Esophagus squamous epithelium (tissue), 5 donors: ENCODE results near the gene EDN2. TPM values are rescaled to one million over a fixed set of nuclear protein-coding genes. Genes with fewer than 3 reads are reported as not detected.

Experiments used
- DNase-seq: peaks from one replicate; lab custom pipeline; 2025; lab: John Stamatoyannopoulos, UW
- H3K27ac ChIP-seq, 4 donors: fragments of 200-600 bp; sonication (generic); one replicate each; pipeline ENCODE4 v1.5.1; 2016 to 2019; ENCODE audit warnings: mild to moderate bottlenecking in 1 of 4
- H3K27me3 ChIP-seq, 4 donors: fragments of 200-600 bp; sonication (generic); 1 replicate in 3 of 4; 2 replicates in 1 of 4; pipeline versions ENCODE4 v1.5.1 to v1.6.0; 2017 to 2021; ENCODE audit warnings: antibody characterized with exemption in 1 of 4
- H3K36me3 ChIP-seq, 3 donors: fragments of 200-600 bp; sonication (generic); one replicate each; pipeline ENCODE4 v1.5.1; 2016 to 2019
- H3K4me1 ChIP-seq, 3 donors: fragments of 200-600 bp; sonication (generic); one replicate each; pipeline ENCODE4 v1.5.1; 2017 to 2019
- H3K4me3 ChIP-seq, 4 donors: fragments of 200-600 bp; sonication (generic); 1 replicate in 3 of 4; 2 replicates in 1 of 4; pipeline ENCODE4 v1.5.1; 2016 to 2019; ENCODE audit warnings: mild to moderate bottlenecking in 2 of 4, moderate library complexity in 1 of 4
- H3K9me3 ChIP-seq, 3 donors: fragments of 200-600 bp; sonication (generic); one replicate each; pipeline ENCODE4 v1.5.1; 2016 to 2019
- CTCF ChIP-seq, 6 experiments: fragments of 450-650 bp in 4 of 6; fragments of 200-600 bp in 2 of 6; sonication (generic) in 2 of 6; IDR thresholded peaks; one replicate each; pipeline ENCODE4 v1.5.1; 2016 to 2019; ENCODE audit warnings: antibody characterized with exemption in 6 of 6, mild to moderate bottlenecking in 4 of 6, moderate library complexity in 4 of 6
- POLR2A ChIP-seq, 4 donors: fragments of 450-650 bp; IDR thresholded peaks; one replicate each; pipeline ENCODE4 v1.6.1; 2017; ENCODE audit warnings: antibody characterized with exemption in 4 of 4, mild to moderate bottlenecking in 4 of 4, moderate library complexity in 3 of 4
- WGBS, 2 donors: methylation state at CpG; one replicate each; pipeline ENCODE4 v1.1.5; 2018; 5-methylcytosine and 5-hydroxymethylcytosine counted together
- intact Hi-C: fragments of 100-400 bp; cut with DNase I; formaldehyde crosslinking; loops from one replicate; pipeline ENCODE4 v1.15.0; 2022
- total RNA-seq, 4 donors: library from RNA; depleted of rRNA; stranded (reverse); fragments of >200 nt; gene quantifications; one replicate each; pipeline ENCODE4 v1.1.0, GENCODE V29; 2016
- donor health status: DM: yes; HTN: yes; CAD: no.

Gene EDN2
- total RNA-seq, 4 donors from 2014 or later: 0.35 to 18.3 (median 1.4) TPM

- no CpG with 5 or more reads among the region's 5 CpGs for WGBS, 2 donors
- Histone ChIP-seq H3K27me3 (peaks cover 0 to 26% (median 0%) of the 10 kb centered on the region in 4 donors), H3K9me3 (no peaks in the 10 kb centered on the region), H3K27ac (no peak overlapping the region), H3K4me3 (no peak overlapping the region), H3K36me3 (no peaks in the 10 kb centered on the region), H3K4me1 (peaks cover 7 to 32% (median 19%) of the 10 kb centered on the region in 3 donors)
- DNase-seq: no peak
- intact Hi-C loops: no loop called here
- no peak for TF ChIP-seq POLR2A (IDR thresholded peaks at IDR 0.05)
- TF ChIP-seq CTCF (IDR thresholded peaks at IDR 0.05): no peak
These were observed 8.6 kb upstream of the EDN2 start for GRCh38 chr1:41493117-41493536.

- intact Hi-C loops: no loop called here
- WGBS, 2 donors: 67 to 69% methylated on average over 5 to 6 of the region's 7 CpGs
- H3K9me3 ChIP-seq: no peaks in the 10 kb centered on the region
- no peaks in the 10 kb centered on the region for H3K36me3 ChIP-seq
- peaks cover 0 to 33% (median 0%) of the 10 kb centered on the region in 4 donors for H3K27me3 ChIP-seq
- peaks cover 6 to 25% (median 16%) of the 10 kb centered on the region in 3 donors for H3K4me1 ChIP-seq
- H3K27ac ChIP-seq: no peak overlapping the region
- TF ChIP-seq POLR2A (IDR thresholded peaks at IDR 0.05) (no peak), CTCF (IDR thresholded peaks at IDR 0.05) (peak in 5 of 6 experiments; percentile 32 to 67 (median 46))
- DNase-seq: no peak
- H3K4me3 ChIP-seq: no peak overlapping the region
These were observed 7.9 kb upstream of the EDN2 start for GRCh38 chr1:41492341-41492848.

- H3K27ac ChIP-seq: no peak overlapping the region
- TF ChIP-seq POLR2A (IDR thresholded peaks at IDR 0.05) (no peak), CTCF (IDR thresholded peaks at IDR 0.05) (no peak)
- WGBS, 2 donors: 100% methylated on average over 1 of the region's 2 CpGs; no CpG with 5 or more reads in 1 of the 2 donors
- H3K36me3 ChIP-seq: no peaks in the 10 kb centered on the region
- H3K27me3 ChIP-seq: peaks cover 0 to 37% (median 0%) of the 10 kb centered on the region in 4 donors
- H3K9me3 ChIP-seq: no peaks in the 10 kb centered on the region
- H3K4me1 ChIP-seq: peaks cover 0 to 18% (median 5%) of the 10 kb centered on the region in 3 donors
- intact Hi-C loops: no loop called here
- no peak overlapping the region for H3K4me3 ChIP-seq
- DNase-seq: no peak
These were observed 6.4 kb upstream of the EDN2 start for GRCh38 chr1:41490911-41491310.

GRCh38 chr1:41489561-41489960, 5.1 kb upstream of the EDN2 start:
- Histone ChIP-seq H3K4me3 (no peak overlapping the region), H3K4me1 (peaks cover 5 to 21% (median 6%) of the 10 kb centered on the region in 3 donors), H3K27ac (no peak overlapping the region), H3K36me3 (no peaks in the 10 kb centered on the region), H3K9me3 (no peaks in the 10 kb centered on the region), H3K27me3 (peaks cover 0 to 48% (median 0%) of the 10 kb centered on the region in 4 donors)
- intact Hi-C loops: no loop called here
- TF ChIP-seq POLR2A (IDR thresholded peaks at IDR 0.05): no peak
- no peak for TF ChIP-seq CTCF (IDR thresholded peaks at IDR 0.05)
- WGBS, 2 donors: 88 to 90% methylated on average over 5 of the region's 5 CpGs
- DNase-seq: no peak

- no peak for DNase-seq
- H3K4me1 ChIP-seq: peaks cover 16 to 34% (median 17%) of the 10 kb centered on the region in 3 donors
- intact Hi-C loops: no loop called here
These were observed 3.8 kb upstream of the EDN2 start for GRCh38 chr1:41488040-41488951.

More at GRCh38 chr1:41488040-41488951, 3.8 kb upstream of the EDN2 start:
- no peak for TF ChIP-seq CTCF (IDR thresholded peaks at IDR 0.05)
- no peak for TF ChIP-seq POLR2A (IDR thresholded peaks at IDR 0.05)
- H3K36me3 ChIP-seq: no peaks in the 10 kb centered on the region
- 93 to 94% methylated on average over 5 to 7 of the region's 11 CpGs for WGBS, 2 donors
- no peak overlapping the region for H3K4me3 ChIP-seq
- peaks cover 0 to 53% (median 0%) of the 10 kb centered on the region in 4 donors for H3K27me3 ChIP-seq
- H3K27ac ChIP-seq: no peak overlapping the region
- H3K9me3 ChIP-seq: no peaks in the 10 kb centered on the region
